K562 (cell line): ENCODE data around the gene RIT1. TPM values are rescaled to one million over a fixed set of nuclear protein-coding genes. Genes with fewer than 3 reads are reported as not detected.
A peak's percentile ranks its signal among the peaks of the same experiment; 100 is the strongest.

Experiments used
- CHD4 ChIP-seq: fragments of 200-600 bp; sonication (generic); IDR thresholded peaks from 3 replicates; pipeline ENCODE4 v1.6.1; 2012; ENCODE audit warnings: low read depth, mild to moderate bottlenecking, mixed read lengths, low read length, inconsistent platforms; ENCODE audit not compliant: insufficient read depth, insufficient replicate concordance, poor library complexity, severe bottlenecking
- CHD7 ChIP-seq: fragments of 200-600 bp; sonication (generic); IDR thresholded peaks from one replicate; pipeline ENCODE4 v1.6.1; 2012; ENCODE audit warnings: mild to moderate bottlenecking, low read depth, low read length, inconsistent platforms
- CSDE1 ChIP-seq, 2 experiments: fragments of 450-650 bp; IDR thresholded peaks; 2 replicates each; pipeline ENCODE4 v1.6.1; 2016; ENCODE audit warnings: mild to moderate bottlenecking in 1 of 2
- MEF2D ChIP-seq: conservative IDR thresholded peaks from 2 replicates; pipeline ENCODE4 v1.6.1; 2016; ENCODE audit warnings: low read depth, missing genetic modification characterization, missing compliant biosample characterization
- NCOA1 ChIP-seq: fragments of 450-650 bp; IDR thresholded peaks from 2 replicates; pipeline ENCODE4 v1.6.1; 2016; ENCODE audit warnings: low read depth
- RB1 ChIP-seq: fragments of 450-650 bp; IDR thresholded peaks from 2 replicates; pipeline ENCODE4 v1.6.1; 2017; ENCODE audit warnings: low read depth, mild to moderate bottlenecking
- TAF1 ChIP-seq: IDR thresholded peaks from 2 replicates; pipeline ENCODE4 v1.6.1; 2011; ENCODE audit warnings: mild to moderate bottlenecking, low read length, moderate library complexity; ENCODE audit not compliant: insufficient read depth, control insufficient read depth, severe bottlenecking; ENCODE audit errors: extremely low read depth
- TAF7 ChIP-seq: fragments of 450-650 bp; IDR thresholded peaks from 2 replicates; pipeline ENCODE4 v1.6.1; 2016; ENCODE audit warnings: missing genetic modification characterization, missing compliant biosample characterization
- YY1 ChIP-seq, 3 experiments: IDR thresholded peaks; 2 replicates each; pipeline ENCODE4 v1.6.1; 2011; ENCODE audit warnings: low read length in 2 of 3, mild to moderate bottlenecking in 2 of 3, moderate library complexity in 2 of 3, borderline replicate concordance in 1 of 3, control low read depth in 1 of 3, low read depth in 1 of 3; ENCODE audit not compliant: insufficient read depth in 3 of 3, insufficient replicate concordance in 2 of 3, control insufficient read depth in 1 of 3, insufficient read length in 1 of 3; ENCODE audit errors: extremely low read depth in 1 of 3
- ZBTB49 ChIP-seq: sonication (generic); formaldehyde crosslinking; IDR thresholded peaks from 2 replicates; pipeline ENCODE4 v1.8.0; 2022; ENCODE audit warnings: missing genetic modification reagents, mild to moderate bottlenecking, borderline replicate concordance
- ZKSCAN8 ChIP-seq: fragments of 200-800 bp; sonication (Bioruptor generic); IDR thresholded peaks from 2 replicates; pipeline ENCODE4 v1.6.1; 2016; ENCODE audit warnings: missing genetic modification characterization, missing compliant biosample characterization
- ZNF165 ChIP-seq: fragments of 250-450 bp; sonication (Bioruptor Pico); IDR thresholded peaks from 2 replicates; pipeline ENCODE4 v1.4.0; 2020; ENCODE audit warnings: borderline replicate concordance
- polyA plus RNA-seq, 8 experiments: library from polyadenylated mRNA; depleted of rRNA in 4 of 8; stranded (reverse) in 5 of 8; unstranded in 3 of 8; fragments of >200 nt; fragmentation: Nextera tagmentation in 2 of 8; fragmentation: Illumina TruSeq in 1 of 8; extraction: Ambion mirVana in 2 of 8; extraction: Trizol in 1 of 8; gene quantifications; 2 replicates each; pipeline versions ENCODE4 v1.2.1 to v1.2.3, GENCODE V29; 2011 to 2014; ENCODE audit warnings: inconsistent platforms in 1 of 8, missing spikeins in 1 of 8
- total RNA-seq, 7 experiments: library from RNA; depleted of rRNA in 6 of 7; stranded (reverse); fragments of >200 nt in 6 of 7; fragmentation: Illumina TruSeq in 2 of 7; extraction: Trizol in 2 of 7; gene quantifications; 2 replicates each; pipeline versions ENCODE4 v1.2.1 to v1.2.3, GENCODE V29; 2011 to 2021; ENCODE audit warnings: low replicate concordance in 1 of 7

RIT1 gene
- total and polyA plus RNA-seq, 9 of the 15 experiments (the other 6 are each of a cell fraction or from before 2014, with no cell fraction given): 13.5 to 57.6 (median 22.9) TPM

GRCh38 chr1:155934097-155934935 lies 23.2 kb upstream of the RIT1 start, which contains the start of gene KHDC4 (continued):
- TF ChIP-seq ZBTB49 (CRISPR knock-in tag) (no peak), RB1 (peak; percentile 65; the same call in 1 of the 2 replicates), MEF2D (tag) (no peak), CSDE1 (IDR thresholded peaks at IDR 0.05) (peak; percentile 21 to 91; a peak in 1 of 4 replicates), YY1 (IDR thresholded peaks at IDR 0.05; ENCODE audit: borderline replicate concordance in 1 of 3, control insufficient read depth in 1 of 3, extremely low read depth in 1 of 3, insufficient read depth in 3 of 3, insufficient read length in 1 of 3, insufficient replicate concordance in 2 of 3, low read depth in 1 of 3, low read length in 2 of 3) (peak; percentile 86 to 99 (median 96)), TAF7 (peak; percentile 92), ZNF165 (CRISPR knock-in tag) (no peak), NCOA1 (no peak), CHD4 (no peak), ZKSCAN8 (CRISPR knock-in tag) (no peak), CHD7 (no peak), TAF1 (peak; percentile 95)
